MM.1S (cell line): ENCODE measurements around the gene RERE.

ENCODE experiments used
- EZH2 ChIP-seq: fragments of 300-600 bp; sonication (generic); optimal IDR thresholded peaks from 2 replicates; pipeline ENCODE3; 2017; ENCODE audit warnings: low read depth, mild to moderate bottlenecking, antibody characterized with exemption, low read length, mixed read lengths
- EZH2phosphoT487 ChIP-seq: fragments of 300-600 bp; sonication (generic); IDR thresholded peaks from 2 replicates; pipeline ENCODE4 v1.6.1; 2018; ENCODE audit warnings: antibody characterized with exemption, low read length
- TF ChIP-seq, protein P1 (sequence below): fragments of 300-600 bp; sonication (generic); IDR thresholded peaks from 2 replicates; pipeline ENCODE4 v1.5.1; 2016; ENCODE audit warnings: antibody characterized with exemption, low read length, mixed read lengths

DNA sequence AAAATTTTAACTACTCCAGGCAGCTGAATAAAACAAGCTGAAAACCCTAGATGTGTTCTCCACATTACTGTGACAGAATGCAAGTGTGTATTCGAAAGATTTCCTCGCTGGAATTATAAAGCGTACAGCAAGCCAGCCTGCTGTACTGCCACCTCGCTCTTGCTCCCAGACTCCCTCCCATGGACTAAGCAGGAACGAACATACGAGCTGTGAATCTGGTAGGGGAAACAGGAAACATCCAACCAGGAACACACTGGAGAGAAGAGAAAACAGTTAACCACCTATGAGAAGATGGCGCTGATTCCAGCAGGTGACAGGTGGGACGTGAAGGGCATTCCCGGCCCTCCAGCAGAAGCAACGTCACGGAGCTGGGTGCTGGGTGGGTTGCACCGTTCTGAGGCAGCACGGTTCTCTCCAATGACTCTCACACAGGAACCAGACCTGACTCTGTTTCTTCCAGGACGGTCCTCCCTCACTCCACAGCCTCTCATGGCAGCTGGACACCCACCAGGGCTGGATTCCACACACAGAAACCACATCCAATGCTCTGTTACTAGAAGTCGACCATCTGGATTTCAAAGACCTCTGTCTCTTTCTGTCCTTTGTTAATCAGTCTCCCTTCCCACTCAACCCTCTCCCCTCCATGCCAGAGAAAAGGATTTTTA, 219.2 kb downstream of the RERE start:
- no peak for TF ChIP-seq EZH2
- no peak for TF ChIP-seq EZH2phosphoT487
- TF ChIP-seq, protein P1, sequence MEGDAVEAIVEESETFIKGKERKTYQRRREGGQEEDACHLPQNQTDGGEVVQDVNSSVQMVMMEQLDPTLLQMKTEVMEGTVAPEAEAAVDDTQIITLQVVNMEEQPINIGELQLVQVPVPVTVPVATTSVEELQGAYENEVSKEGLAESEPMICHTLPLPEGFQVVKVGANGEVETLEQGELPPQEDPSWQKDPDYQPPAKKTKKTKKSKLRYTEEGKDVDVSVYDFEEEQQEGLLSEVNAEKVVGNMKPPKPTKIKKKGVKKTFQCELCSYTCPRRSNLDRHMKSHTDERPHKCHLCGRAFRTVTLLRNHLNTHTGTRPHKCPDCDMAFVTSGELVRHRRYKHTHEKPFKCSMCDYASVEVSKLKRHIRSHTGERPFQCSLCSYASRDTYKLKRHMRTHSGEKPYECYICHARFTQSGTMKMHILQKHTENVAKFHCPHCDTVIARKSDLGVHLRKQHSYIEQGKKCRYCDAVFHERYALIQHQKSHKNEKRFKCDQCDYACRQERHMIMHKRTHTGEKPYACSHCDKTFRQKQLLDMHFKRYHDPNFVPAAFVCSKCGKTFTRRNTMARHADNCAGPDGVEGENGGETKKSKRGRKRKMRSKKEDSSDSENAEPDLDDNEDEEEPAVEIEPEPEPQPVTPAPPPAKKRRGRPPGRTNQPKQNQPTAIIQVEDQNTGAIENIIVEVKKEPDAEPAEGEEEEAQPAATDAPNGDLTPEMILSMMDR, result no peak
